SK-N-MC (cell line): ENCODE measurements around the gene ZNF512.
"Not testable (repeated sequence)": the region's sequence is repeated elsewhere in the genome, so short reads cannot be mapped to it uniquely, and the experiment has no call there.

Experiments used
- DNase-seq: peaks from one replicate; pipeline ENCODE4 v3.0.0-alpha.2; 2011; ENCODE audit warnings: low read depth, low spot score
- H3K27ac ChIP-seq: fragments of 200-600 bp; sonication (generic); 2 replicates; pipeline ENCODE4 v1.5.1; 2016; ENCODE audit warnings: mixed run types
- H3K36me3 ChIP-seq: fragments of 200-600 bp; sonication (generic); 2 replicates; pipeline ENCODE4 v1.6.1; 2017; ENCODE audit warnings: antibody characterized with exemption, low read length, mixed read lengths; ENCODE audit not compliant: insufficient read depth
- H3K4me3 ChIP-seq: fragments of 200-600 bp; sonication (generic); 2 replicates; pipeline ENCODE4 v1.5.1; 2016
- H3K9ac ChIP-seq: fragments of 200-600 bp; sonication (generic); 2 replicates; pipeline ENCODE4 v1.8.0; 2017; ENCODE audit warnings: mixed run types, mixed read lengths; ENCODE audit not compliant: insufficient read length
- H3K9me3 ChIP-seq: fragments of 200-600 bp; sonication (generic); 2 replicates; pipeline ENCODE4 v1.6.1; 2017; ENCODE audit warnings: low read depth, mild to moderate bottlenecking, antibody characterized with exemption, low read length, moderate library complexity, mixed read lengths
- EZH2 ChIP-seq: fragments of 200-600 bp; sonication (generic); IDR thresholded peaks from one replicate; pipeline ENCODE4 v1.6.1; 2017; ENCODE audit warnings: antibody characterized with exemption
- FOXP2 ChIP-seq: optimal IDR thresholded peaks from 2 replicates; pipeline ENCODE3; 2011; ENCODE audit warnings: mild to moderate bottlenecking, moderate library complexity; ENCODE audit not compliant: insufficient read depth; ENCODE audit errors: extremely low read length, control extremely low read depth
- POLR2AphosphoS5 ChIP-seq: IDR thresholded peaks from 2 replicates; pipeline ENCODE4 v1.6.1; 2012; ENCODE audit warnings: mild to moderate bottlenecking, low read depth, low read length, borderline replicate concordance

The ZNF512 gene

GRCh38 chr2:27582695-27583389, at the start of gene ZNF512:
Gene ZNF512 (plus strand): TSS chr2:27583042. CDS start chr2:27583113, 71 bp downstream.
- TF ChIP-seq FOXP2 (no peak), POLR2AphosphoS5 (peak; percentile 81)
- Histone ChIP-seq H3K27ac (peak within 1 kb of the TSS; percentile 67), H3K9me3 (peaks cover 3% of the 10 kb centered on the region; the same call in 1 of the 2 replicates)

GRCh38 chr2:27537287-27537686, 45.6 kb upstream of the ZNF512 start:
- DNase-seq, result no peak
- no peak overlapping the region for H3K4me3 ChIP-seq
- no peak overlapping the region for H3K27ac ChIP-seq
- no peaks in the 10 kb centered on the region for H3K36me3 ChIP-seq
- H3K9me3 ChIP-seq, result no peaks in the 10 kb centered on the region
- H3K9ac ChIP-seq, result no peak overlapping the region
- TF ChIP-seq POLR2AphosphoS5 (no peak), EZH2 (no peak), FOXP2 (no peak)

More at GRCh38 chr2:27582695-27583389, at the start of gene ZNF512:
- H3K4me3 ChIP-seq, result peak within 1 kb of the TSS; percentile 86
- peak within 1 kb of the TSS; percentile 92 for H3K9ac ChIP-seq
- peaks cover 6% of the 10 kb centered on the region; the same call in 1 of the 2 replicates for H3K36me3 ChIP-seq
- DNase-seq, result peak; percentile 60

GRCh38 chr2:27538839-27539450, 43.9 kb upstream of the ZNF512 start:
- not testable (repeated sequence) for H3K27ac ChIP-seq, DNase-seq, H3K4me3 ChIP-seq, H3K9ac ChIP-seq, H3K36me3 ChIP-seq, H3K9me3 ChIP-seq

GRCh38 chr2:27539649-27540048, 43.2 kb upstream of the ZNF512 start:
- H3K36me3 ChIP-seq, H3K27ac ChIP-seq, H3K9ac ChIP-seq, H3K4me3 ChIP-seq, DNase-seq, H3K9me3 ChIP-seq: not testable (repeated sequence)

GRCh38 chr2:27544143-27544821, 38.6 kb upstream of the ZNF512 start:
- Histone ChIP-seq H3K9me3 (no peaks in the 10 kb centered on the region), H3K36me3 (no peaks in the 10 kb centered on the region), H3K4me3 (no peak overlapping the region), H3K9ac (no peak overlapping the region), H3K27ac (no peak overlapping the region)
- TF ChIP-seq POLR2AphosphoS5 (no peak), FOXP2 (no peak), EZH2 (no peak)
- no peak for DNase-seq

- H3K9me3 ChIP-seq, result no peaks in the 10 kb centered on the region
- no peak overlapping the region for H3K27ac ChIP-seq
- no peak overlapping the region for H3K9ac ChIP-seq
- TF ChIP-seq POLR2AphosphoS5 (no peak), EZH2 (no peak), FOXP2 (no peak)
- no peaks in the 10 kb centered on the region for H3K36me3 ChIP-seq
- DNase-seq, result no peak
- no peak overlapping the region for H3K4me3 ChIP-seq
Measured at GRCh38 chr2:27545348-27546141, 37.3 kb upstream of the ZNF512 start.

GRCh38 chr2:27549303-27549702, 33.5 kb upstream of the ZNF512 start:
- no peak overlapping the region for H3K9ac ChIP-seq
- TF ChIP-seq POLR2AphosphoS5, result no peak
- no peak for TF ChIP-seq FOXP2
- H3K4me3 ChIP-seq, result no peak overlapping the region
- no peak for DNase-seq
- H3K27ac ChIP-seq, result no peak overlapping the region
- H3K36me3 ChIP-seq, result no peaks in the 10 kb centered on the region
- no peaks in the 10 kb centered on the region for H3K9me3 ChIP-seq

GRCh38 chr2:27551514-27551913, 31.3 kb upstream of the ZNF512 start:
- H3K36me3 ChIP-seq, result no peaks in the 10 kb centered on the region
- TF ChIP-seq FOXP2 (no peak), POLR2AphosphoS5 (no peak), EZH2 (no peak)
- no peaks in the 10 kb centered on the region for H3K9me3 ChIP-seq
- no peak overlapping the region for H3K4me3 ChIP-seq
- H3K9ac ChIP-seq, result no peak overlapping the region
- no peak overlapping the region for H3K27ac ChIP-seq
- DNase-seq, result no peak
